ENCODE data around the gene PXK. TPM values are rescaled to one million over a fixed set of nuclear protein-coding genes. Genes with fewer than 3 reads are reported as not detected.
A peak's percentile ranks its signal among the peaks of the same experiment; 100 is the strongest.

The PXK gene
- total RNA-seq, 1 donor from 2014 or later, result 32.0 TPM

GRCh38 chr3:58466899-58467563, 134.3 kb downstream of the PXK start:
- no peaks in the 10 kb centered on the region for H3K36me3 Mint-ChIP-seq (ENCODE audit: low read depth)
- peaks cover 41% of the 10 kb centered on the region for H3K4me1 Mint-ChIP-seq (ENCODE audit: low read depth)
- no peak for DNase-seq (ENCODE audit: low spot score)
- H3K9me3 Mint-ChIP-seq (ENCODE audit: low read depth), result no peaks in the 10 kb centered on the region
- H3K27me3 Mint-ChIP-seq (ENCODE audit: low read depth), result no peaks in the 10 kb centered on the region
- TF ChIP-seq CTCF (IDR thresholded peaks at IDR 0.05), result no peak
- no peak overlapping the region for H3K27ac Mint-ChIP-seq (ENCODE audit: unreplicated experiment)
- no peak overlapping the region for H3K4me3 Mint-ChIP-seq (ENCODE audit: unreplicated experiment)

- Mint-ChIP-seq H3K27me3 (ENCODE audit: low read depth) (no peaks in the 10 kb centered on the region), H3K9me3 (ENCODE audit: low read depth) (no peaks in the 10 kb centered on the region), H3K4me3 (ENCODE audit: unreplicated experiment) (no peak overlapping the region), H3K36me3 (ENCODE audit: low read depth) (no peaks in the 10 kb centered on the region), H3K4me1 (ENCODE audit: low read depth) (peaks cover 39% of the 10 kb centered on the region), H3K27ac (ENCODE audit: unreplicated experiment) (no peak overlapping the region)
- no peak for TF ChIP-seq CTCF (IDR thresholded peaks at IDR 0.05)
- no peak for DNase-seq (ENCODE audit: low spot score)
Observed at GRCh38 chr3:58469096-58469495, 136.4 kb downstream of the PXK start.

GRCh38 chr3:58470363-58471024, 137.8 kb downstream of the PXK start:
- Mint-ChIP-seq H3K4me1 (ENCODE audit: low read depth) (peaks cover 41% of the 10 kb centered on the region), H3K36me3 (ENCODE audit: low read depth) (no peaks in the 10 kb centered on the region), H3K9me3 (ENCODE audit: low read depth) (no peaks in the 10 kb centered on the region), H3K4me3 (ENCODE audit: unreplicated experiment) (no peak overlapping the region), H3K27me3 (ENCODE audit: low read depth) (no peaks in the 10 kb centered on the region), H3K27ac (ENCODE audit: unreplicated experiment) (peak overlapping the region; percentile 55)
- TF ChIP-seq CTCF (IDR thresholded peaks at IDR 0.05), result no peak
- no peak for DNase-seq (ENCODE audit: low spot score)

- TF ChIP-seq CTCF (IDR thresholded peaks at IDR 0.05), result no peak
- Mint-ChIP-seq H3K4me3 (ENCODE audit: unreplicated experiment) (no peak overlapping the region), H3K27ac (ENCODE audit: unreplicated experiment) (peak overlapping the region; percentile 55), H3K4me1 (ENCODE audit: low read depth) (peaks cover 38% of the 10 kb centered on the region), H3K9me3 (ENCODE audit: low read depth) (no peaks in the 10 kb centered on the region), H3K36me3 (ENCODE audit: low read depth) (no peaks in the 10 kb centered on the region), H3K27me3 (ENCODE audit: low read depth) (no peaks in the 10 kb centered on the region)
- DNase-seq (ENCODE audit: low spot score), result no peak
Observed at GRCh38 chr3:58471025-58471887, 138.6 kb downstream of the PXK start.

GRCh38 chr3:58473275-58473674, 140.6 kb downstream of the PXK start:
- peaks cover 38% of the 10 kb centered on the region for H3K4me1 Mint-ChIP-seq (ENCODE audit: low read depth)
- H3K27ac Mint-ChIP-seq (ENCODE audit: unreplicated experiment), result no peak overlapping the region
- no peaks in the 10 kb centered on the region for H3K36me3 Mint-ChIP-seq (ENCODE audit: low read depth)
- H3K4me3 Mint-ChIP-seq (ENCODE audit: unreplicated experiment), result no peak overlapping the region
- DNase-seq (ENCODE audit: low spot score), result no peak
- TF ChIP-seq CTCF (IDR thresholded peaks at IDR 0.05), result no peak
- no peaks in the 10 kb centered on the region for H3K9me3 Mint-ChIP-seq (ENCODE audit: low read depth)
- H3K27me3 Mint-ChIP-seq (ENCODE audit: low read depth), result no peaks in the 10 kb centered on the region

All from chondrocyte (in vitro differentiated cells).